OCI-LY1 (cell line): ENCODE results near the gene STK32B.

ENCODE experiments used
- EZH2 ChIP-seq: fragments of 200-600 bp; sonication (generic), shearing (Covaris generic); IDR thresholded peaks from 2 replicates; pipeline ENCODE4 v1.8.0; 2017; ENCODE audit warnings: borderline replicate concordance, mixed run types, mild to moderate bottlenecking, antibody characterized with exemption, low read length, moderate library complexity, mixed read lengths
- TF ChIP-seq, protein P1 (sequence below): fragments of 200-600 bp; sonication (generic), shearing (Covaris generic); IDR thresholded peaks from 2 replicates; pipeline ENCODE4 v1.5.1; 2017; ENCODE audit warnings: mild to moderate bottlenecking, antibody characterized with exemption, low read length, moderate library complexity, mixed read lengths

DNA sequence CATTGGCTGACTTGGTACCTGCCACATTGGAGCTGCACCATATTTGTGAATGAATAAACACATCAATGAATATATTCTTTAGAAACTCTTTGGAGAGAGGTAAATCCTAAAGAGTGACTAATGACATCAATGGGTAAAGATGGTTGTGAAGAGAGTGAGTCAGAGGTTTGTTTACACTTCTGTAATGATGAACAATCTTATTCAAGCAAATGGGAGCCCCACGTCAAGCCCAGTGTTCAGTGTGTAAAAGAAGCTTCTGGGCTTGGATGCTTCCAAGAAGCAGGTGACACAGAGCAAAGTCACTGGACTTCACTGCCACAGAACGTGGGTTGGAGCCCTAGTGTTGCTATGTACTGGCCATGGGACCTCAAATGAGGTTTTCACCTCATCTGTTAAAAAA is 319.0 kb downstream of the STK32B start:
- TF ChIP-seq, protein P1, sequence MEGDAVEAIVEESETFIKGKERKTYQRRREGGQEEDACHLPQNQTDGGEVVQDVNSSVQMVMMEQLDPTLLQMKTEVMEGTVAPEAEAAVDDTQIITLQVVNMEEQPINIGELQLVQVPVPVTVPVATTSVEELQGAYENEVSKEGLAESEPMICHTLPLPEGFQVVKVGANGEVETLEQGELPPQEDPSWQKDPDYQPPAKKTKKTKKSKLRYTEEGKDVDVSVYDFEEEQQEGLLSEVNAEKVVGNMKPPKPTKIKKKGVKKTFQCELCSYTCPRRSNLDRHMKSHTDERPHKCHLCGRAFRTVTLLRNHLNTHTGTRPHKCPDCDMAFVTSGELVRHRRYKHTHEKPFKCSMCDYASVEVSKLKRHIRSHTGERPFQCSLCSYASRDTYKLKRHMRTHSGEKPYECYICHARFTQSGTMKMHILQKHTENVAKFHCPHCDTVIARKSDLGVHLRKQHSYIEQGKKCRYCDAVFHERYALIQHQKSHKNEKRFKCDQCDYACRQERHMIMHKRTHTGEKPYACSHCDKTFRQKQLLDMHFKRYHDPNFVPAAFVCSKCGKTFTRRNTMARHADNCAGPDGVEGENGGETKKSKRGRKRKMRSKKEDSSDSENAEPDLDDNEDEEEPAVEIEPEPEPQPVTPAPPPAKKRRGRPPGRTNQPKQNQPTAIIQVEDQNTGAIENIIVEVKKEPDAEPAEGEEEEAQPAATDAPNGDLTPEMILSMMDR = no peak
- TF ChIP-seq EZH2 = no peak
